Activated T-helper 1 cell treated with Interleukin-2 at 50 U/mL for 16 hours (primary cell): ENCODE results near the gene EXOC6B.

Experiments
- DNase-seq: peaks from one replicate; pipeline ENCODE4 v3.0.0-alpha.2; 2020; ENCODE audit warnings: low read depth

The EXOC6B gene

GRCh38 chr2:72828840-72829507 lies 3.1 kb upstream of the EXOC6B start:
- DNase-seq: no peak

GRCh38 chr2:72827966-72828646 lies 2.3 kb upstream of the EXOC6B start:
- no peak for DNase-seq

- no peak for DNase-seq
These were observed 1.7 kb upstream of the EXOC6B start for GRCh38 chr2:72827487-72827886.

- DNase-seq: no peak
These were observed 284 bp upstream of the EXOC6B start for GRCh38 chr2:72826156-72826477.

- DNase-seq: no peak
These were observed 1.5 kb downstream of the EXOC6B start for GRCh38 chr2:72824224-72824842.

GRCh38 chr2:72822794-72823193 lies 3.0 kb downstream of the EXOC6B start:
- no peak for DNase-seq

GRCh38 chr2:72821983-72822382 lies 3.9 kb downstream of the EXOC6B start:
- no peak for DNase-seq

- no peak for DNase-seq
These were observed 4.7 kb downstream of the EXOC6B start for GRCh38 chr2:72821118-72821517.

GRCh38 chr2:72819501-72819900 lies 6.3 kb downstream of the EXOC6B start:
- DNase-seq: no peak

- no peak for DNase-seq
These were observed 10.1 kb downstream of the EXOC6B start for GRCh38 chr2:72815655-72816278.

GRCh38 chr2:72813841-72814240 lies 12.0 kb downstream of the EXOC6B start:
- DNase-seq: no peak

- DNase-seq: no peak
These were observed 15.7 kb downstream of the EXOC6B start for GRCh38 chr2:72810165-72810564.

- no peak for DNase-seq
These were observed 16.7 kb downstream of the EXOC6B start for GRCh38 chr2:72809095-72809494.

- DNase-seq: no peak
These were observed 19.4 kb downstream of the EXOC6B start for GRCh38 chr2:72806280-72806945.

- DNase-seq: no peak
These were observed 22.1 kb downstream of the EXOC6B start for GRCh38 chr2:72803626-72804320.

GRCh38 chr2:72803151-72803550 lies 22.7 kb downstream of the EXOC6B start:
- DNase-seq: no peak

GRCh38 chr2:72800492-72800891 lies 25.3 kb downstream of the EXOC6B start:
- DNase-seq: no peak

- no peak for DNase-seq
These were observed 28.1 kb downstream of the EXOC6B start for GRCh38 chr2:72797740-72798139.

- DNase-seq: no peak
These were observed 29.1 kb downstream of the EXOC6B start for GRCh38 chr2:72796766-72797165.

GRCh38 chr2:72794572-72794971 lies 31.3 kb downstream of the EXOC6B start:
- no peak for DNase-seq

GRCh38 chr2:72793798-72794440 lies 31.9 kb downstream of the EXOC6B start:
- no peak for DNase-seq
